Stimulated activated effector memory CD8-positive, alpha-beta T cell treated with anti-CD3 and anti-CD28 coated beads, Interleukin-12 subunit alpha, Interleukin-12 subunit beta, amount 100 ng/mL, for 72 hours (primary cell): ENCODE data around the gene PIK3CD.
A peak's percentile ranks its signal among the peaks of the same experiment; 100 is the strongest.

ENCODE experiments used
- ATAC-seq: fragments of 150-1000 bp; cut with Tn5 transposase; 2 replicates; pipeline ENCODE4 v1.10.0; 2021
- DNase-seq, 2 donors: peaks; one replicate each; pipeline ENCODE4 v3.0.0; 2021 to 2022; ENCODE audit warnings: low spot score in 2 of 2
- H3K27ac Mint-ChIP-seq: one replicate; pipeline ENCODE4 v1.8.0; 2022; ENCODE audit warnings: mild to moderate bottlenecking, mixed read lengths
- H3K36me3 Mint-ChIP-seq: one replicate; pipeline ENCODE4 v1.8.0; 2022; ENCODE audit warnings: mild to moderate bottlenecking, mixed read lengths
- H3K4me1 Mint-ChIP-seq: one replicate; pipeline ENCODE4 v1.8.0; 2022; ENCODE audit warnings: mixed read lengths
- H3K4me3 Mint-ChIP-seq: one replicate; pipeline ENCODE4 v1.8.0; 2022; ENCODE audit warnings: mild to moderate bottlenecking, mixed read lengths
- H3K9me3 Mint-ChIP-seq: one replicate; pipeline ENCODE4 v1.8.0; 2022; ENCODE audit warnings: mixed read lengths

PIK3CD gene

DNA sequence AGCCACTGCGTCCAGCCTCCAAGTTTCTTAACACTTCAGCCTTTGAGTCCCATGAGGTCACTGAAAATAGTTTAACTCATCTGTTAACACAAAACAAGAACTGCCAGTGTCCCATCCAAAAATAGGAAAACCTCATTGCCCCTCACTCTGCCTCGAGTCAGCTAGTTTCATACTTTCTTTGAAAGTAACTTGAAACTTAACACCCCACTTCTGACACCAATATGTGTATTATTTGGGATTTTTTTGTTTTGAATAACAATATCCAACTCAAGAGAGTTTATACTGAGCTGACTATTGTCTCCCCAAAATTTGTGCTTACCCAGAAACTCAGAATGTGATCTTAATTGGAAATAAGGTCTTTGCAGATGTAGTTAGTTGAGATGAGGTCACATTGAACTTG lies 16.9 kb upstream of the PIK3CD start:
- no peak for ATAC-seq
- Mint-ChIP-seq H3K4me3 (no peak overlapping the region), H3K36me3 (peaks cover 80% of the 10 kb centered on the region)

DNA sequence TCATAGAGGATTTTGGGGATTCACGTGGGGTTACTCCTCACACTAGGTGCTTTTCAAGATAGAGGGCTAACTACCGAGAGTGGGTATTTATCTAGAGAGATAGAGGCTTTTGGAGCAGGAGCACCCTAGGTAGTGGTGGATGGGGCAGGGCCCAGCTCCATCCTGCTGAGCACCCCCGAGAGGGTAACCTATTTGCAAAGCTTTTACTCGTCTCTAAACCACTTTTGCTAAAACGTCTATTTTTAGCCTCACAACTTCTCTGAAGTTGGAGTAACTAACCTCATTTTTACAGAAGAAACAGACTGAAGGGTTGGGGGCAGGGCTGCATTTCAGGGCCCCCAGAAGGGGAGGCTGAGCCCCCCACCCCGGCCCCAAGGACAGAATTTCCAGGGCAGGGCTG lies 12.3 kb upstream of the PIK3CD start:
- ATAC-seq, result no peak
- DNase-seq, result no peak
- H3K9me3 Mint-ChIP-seq, result no peaks in the 10 kb centered on the region
- peaks cover 68% of the 10 kb centered on the region for H3K4me1 Mint-ChIP-seq
- H3K4me3 Mint-ChIP-seq, result no peak overlapping the region
- H3K27ac Mint-ChIP-seq, result peak overlapping the region; percentile 4
- peaks cover 69% of the 10 kb centered on the region for H3K36me3 Mint-ChIP-seq

More for the DNA sequence above, 16.9 kb upstream of the PIK3CD start:
- no peak for DNase-seq
- H3K27ac Mint-ChIP-seq, result peak overlapping the region; percentile 20
- no peaks in the 10 kb centered on the region for H3K9me3 Mint-ChIP-seq
- peaks cover 60% of the 10 kb centered on the region for H3K4me1 Mint-ChIP-seq

DNA sequence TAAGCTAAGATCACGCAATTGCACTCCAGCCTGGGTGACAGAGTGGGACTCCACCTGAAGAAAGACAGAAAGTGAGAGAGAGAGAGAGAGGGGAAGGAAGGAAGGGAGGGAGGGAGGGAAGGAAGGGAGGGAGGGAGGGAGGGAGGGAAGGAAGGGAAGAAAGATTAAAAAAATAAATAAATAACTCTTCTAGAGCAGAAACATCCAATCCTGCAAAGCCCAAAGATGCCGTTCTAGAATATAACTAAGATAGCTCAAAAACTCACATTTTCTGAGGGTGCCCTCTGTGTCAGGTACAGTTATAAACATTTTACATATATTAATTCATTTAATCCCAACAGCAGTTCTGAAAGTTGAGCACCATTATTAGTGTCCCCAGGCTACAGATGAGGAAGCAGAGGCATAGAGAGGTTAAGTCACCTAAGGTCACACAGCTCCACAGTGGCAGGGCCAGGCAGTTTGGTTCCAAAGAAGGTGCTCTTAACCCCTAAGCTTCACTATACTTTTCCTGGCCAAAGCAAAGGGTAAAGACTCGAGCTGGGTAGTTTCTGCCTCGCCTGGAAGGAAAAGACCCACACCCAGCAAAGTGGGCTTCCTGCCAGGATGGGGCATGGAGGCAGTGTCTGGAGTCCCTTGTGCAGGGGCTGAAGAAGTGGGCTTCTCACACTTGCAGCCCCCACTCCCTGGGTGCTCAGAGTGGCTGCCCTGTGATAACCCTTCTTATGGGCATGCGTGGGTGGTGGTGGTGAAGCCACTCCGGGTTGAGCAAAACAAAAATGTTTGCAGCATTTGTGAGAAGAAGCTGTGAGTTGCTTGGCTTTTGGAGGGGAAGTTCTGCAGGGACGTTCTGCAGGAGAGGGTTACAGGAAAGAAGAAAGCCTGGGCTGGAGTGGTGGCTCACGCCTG lies 7.9 kb upstream of the PIK3CD start:
- Mint-ChIP-seq H3K4me1 (peaks cover 52% of the 10 kb centered on the region), H3K36me3 (peaks cover 35% of the 10 kb centered on the region), H3K27ac (peak overlapping the region; percentile 87), H3K4me3 (peak overlapping the region; percentile 50), H3K9me3 (no peaks in the 10 kb centered on the region)
- DNase-seq (peak in 1 of 2 donors; percentile 58), ATAC-seq (peak; percentile 73)

DNA sequence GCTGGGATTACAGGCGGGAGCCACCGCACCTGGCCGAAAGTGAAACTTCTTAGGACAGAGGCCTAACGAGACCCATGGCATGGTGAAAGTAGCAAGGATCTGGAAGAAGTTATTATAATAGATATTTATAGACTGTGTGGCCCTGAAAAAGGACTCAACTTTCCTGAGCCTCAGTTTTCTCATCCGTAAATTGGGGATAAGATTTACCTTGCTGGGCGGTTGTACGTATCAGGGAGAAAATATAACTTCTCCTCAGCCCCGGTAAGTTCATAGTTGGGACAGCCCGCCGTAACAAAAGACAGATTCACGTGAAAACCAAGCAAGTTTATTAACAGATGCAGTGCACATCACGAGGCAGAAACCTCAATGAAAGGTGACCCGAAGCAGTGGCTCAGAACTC lies 5.5 kb upstream of the PIK3CD start:
- peak overlapping the region; percentile 37 for H3K27ac Mint-ChIP-seq
- DNase-seq (no peak), ATAC-seq (no peak)
- no peaks in the 10 kb centered on the region for H3K9me3 Mint-ChIP-seq
- H3K4me3 Mint-ChIP-seq, result no peak overlapping the region
- H3K36me3 Mint-ChIP-seq, result peaks cover 14% of the 10 kb centered on the region
- peaks cover 46% of the 10 kb centered on the region for H3K4me1 Mint-ChIP-seq

DNA sequence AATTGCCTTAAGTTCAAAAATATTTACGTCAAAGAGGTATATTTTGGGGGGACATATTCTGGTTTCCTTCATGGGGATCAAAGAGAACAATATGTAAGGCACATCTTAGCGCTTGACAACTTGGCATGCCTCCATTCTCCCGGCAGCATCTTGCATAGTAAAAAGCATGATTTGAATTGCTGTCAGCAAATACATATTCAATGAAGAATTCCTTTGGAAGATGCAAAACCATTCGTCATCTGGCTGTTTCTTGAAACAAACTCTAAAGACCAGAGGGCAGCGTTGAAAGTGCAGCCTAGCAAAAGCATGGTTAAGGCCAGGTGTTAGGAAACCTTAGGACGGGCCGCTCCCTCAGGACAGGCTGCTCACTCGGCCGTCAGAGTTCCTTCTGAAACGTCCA lies 3.4 kb upstream of the PIK3CD start:
- DNase-seq (no peak), ATAC-seq (no peak)
- Mint-ChIP-seq H3K4me3 (no peak overlapping the region), H3K9me3 (no peaks in the 10 kb centered on the region), H3K27ac (no peak overlapping the region), H3K4me1 (peaks cover 38% of the 10 kb centered on the region), H3K36me3 (peaks cover 23% of the 10 kb centered on the region)

DNA sequence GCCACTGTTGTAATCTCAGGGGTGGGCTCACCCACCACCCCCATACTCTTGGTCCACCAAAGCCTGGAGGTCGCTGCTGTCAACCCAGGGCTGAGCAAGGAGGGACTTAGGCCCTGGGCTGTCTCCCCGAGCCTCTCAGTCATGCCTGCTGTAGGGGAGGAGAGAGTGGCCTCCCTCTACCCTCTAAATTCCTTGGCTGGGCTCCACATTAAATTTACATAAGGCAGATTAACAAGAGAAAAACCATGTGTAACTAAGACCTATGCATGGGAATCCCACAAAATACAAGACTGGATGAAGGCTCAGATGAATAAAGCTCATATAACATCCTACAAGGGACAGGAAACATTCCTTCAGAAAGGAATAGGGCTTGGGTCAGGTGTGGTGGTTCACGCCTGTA lies 1.8 kb upstream of the PIK3CD start:
- H3K9me3 Mint-ChIP-seq, result no peaks in the 10 kb centered on the region
- H3K36me3 Mint-ChIP-seq, result peaks cover 33% of the 10 kb centered on the region
- DNase-seq, result no peak
- no peak for ATAC-seq
- peak overlapping the region; percentile 76 for H3K27ac Mint-ChIP-seq
- peak overlapping the region; percentile 97 for H3K4me3 Mint-ChIP-seq
- H3K4me1 Mint-ChIP-seq, result peaks cover 36% of the 10 kb centered on the region

DNA sequence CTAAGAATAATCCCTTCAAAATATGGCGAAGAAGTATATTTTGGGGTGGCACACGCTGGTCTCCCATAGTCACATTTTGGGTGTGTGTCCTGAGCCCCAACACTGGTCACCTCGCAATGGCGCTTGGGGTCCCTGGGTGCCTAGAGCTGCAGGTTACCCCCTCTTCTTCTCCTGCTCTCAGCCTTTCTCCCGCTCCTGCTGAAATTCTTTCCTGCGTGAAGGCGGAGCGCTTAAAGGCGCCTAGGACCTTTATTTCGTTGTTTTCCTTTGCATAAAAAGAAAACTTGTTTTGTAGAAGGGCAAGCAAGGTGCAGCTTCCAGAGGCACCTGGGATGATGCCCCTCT lies 339 bp upstream of the PIK3CD start:
- Mint-ChIP-seq H3K36me3 (peaks cover 47% of the 10 kb centered on the region), H3K27ac (peak overlapping the region; percentile 94), H3K4me1 (peaks cover 49% of the 10 kb centered on the region), H3K4me3 (peak overlapping the region; percentile 97), H3K9me3 (no peaks in the 10 kb centered on the region)
- DNase-seq, result no peak
- no peak for ATAC-seq

DNA sequence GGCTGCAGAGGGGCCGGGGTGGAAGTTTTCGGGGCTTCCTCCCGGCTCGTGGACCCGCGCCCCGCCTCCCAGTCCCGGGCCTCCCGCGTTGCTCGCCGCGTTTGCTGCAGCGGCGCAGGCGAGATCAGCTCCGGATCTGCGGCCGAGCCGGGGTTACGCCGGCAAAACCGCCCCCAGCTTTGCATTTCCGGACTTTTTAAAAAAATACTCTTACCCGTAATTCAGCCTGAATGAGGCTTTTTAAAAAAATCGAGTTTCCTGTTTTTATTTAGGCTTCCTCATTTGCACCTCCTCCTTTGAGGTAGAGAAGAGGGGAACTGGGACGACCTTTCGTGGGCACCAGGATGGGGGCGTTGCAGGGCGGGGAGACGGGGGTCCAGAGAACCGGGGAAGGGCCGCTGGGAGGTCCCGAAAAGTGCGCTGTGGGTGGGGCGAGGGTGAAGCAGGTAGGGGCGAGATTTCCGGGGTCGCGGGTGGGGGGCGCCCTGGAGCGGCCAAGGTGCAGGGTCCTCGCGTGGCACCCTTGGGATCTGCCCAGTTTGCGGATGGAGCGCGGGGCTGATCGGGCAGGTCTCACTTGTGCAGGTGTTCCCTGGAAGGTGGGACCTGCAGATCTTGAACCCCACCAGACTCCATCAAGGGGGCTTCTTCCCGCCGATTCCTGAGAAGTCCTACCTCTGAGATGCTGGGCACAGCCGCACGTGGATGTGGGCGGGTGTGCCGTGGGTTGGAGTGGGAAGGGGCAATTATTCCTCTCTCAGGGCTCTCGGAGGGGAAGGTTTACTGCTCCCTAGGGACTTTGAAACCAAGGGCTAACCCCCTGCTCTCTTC lies 1.1 kb downstream of the PIK3CD start:
- DNase-seq, result peak; percentile 52 to 74
- ATAC-seq, result peak; percentile 31

DNA sequence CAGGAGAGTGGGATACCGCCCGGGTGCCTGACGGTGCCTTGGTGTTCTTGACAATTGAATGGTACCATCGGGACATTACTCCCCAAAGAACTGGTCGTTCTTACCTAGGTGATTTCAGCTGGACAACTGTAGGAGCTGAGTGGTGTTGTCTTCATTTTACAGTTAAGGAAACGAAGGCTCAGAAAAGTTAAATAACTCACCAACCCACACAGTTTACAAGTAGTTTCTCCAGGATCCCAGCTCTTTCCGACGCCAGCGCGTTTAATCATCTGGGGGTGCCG lies 1.6 kb downstream of the PIK3CD start:
- H3K27ac Mint-ChIP-seq, result peak overlapping the region; percentile 95
- peak overlapping the region; percentile 97 for H3K4me3 Mint-ChIP-seq
- peaks cover 66% of the 10 kb centered on the region for H3K36me3 Mint-ChIP-seq
- peaks cover 67% of the 10 kb centered on the region for H3K4me1 Mint-ChIP-seq
- DNase-seq (no peak), ATAC-seq (no peak)
- H3K9me3 Mint-ChIP-seq, result no peaks in the 10 kb centered on the region

More for the DNA sequence above, 1.1 kb downstream of the PIK3CD start:
- H3K9me3 Mint-ChIP-seq, result no peaks in the 10 kb centered on the region
- H3K4me1 Mint-ChIP-seq, result peaks cover 62% of the 10 kb centered on the region
- H3K36me3 Mint-ChIP-seq, result peaks cover 61% of the 10 kb centered on the region
- H3K4me3 Mint-ChIP-seq, result peak overlapping the region; percentile 97
- peak overlapping the region; percentile 95 for H3K27ac Mint-ChIP-seq

DNA sequence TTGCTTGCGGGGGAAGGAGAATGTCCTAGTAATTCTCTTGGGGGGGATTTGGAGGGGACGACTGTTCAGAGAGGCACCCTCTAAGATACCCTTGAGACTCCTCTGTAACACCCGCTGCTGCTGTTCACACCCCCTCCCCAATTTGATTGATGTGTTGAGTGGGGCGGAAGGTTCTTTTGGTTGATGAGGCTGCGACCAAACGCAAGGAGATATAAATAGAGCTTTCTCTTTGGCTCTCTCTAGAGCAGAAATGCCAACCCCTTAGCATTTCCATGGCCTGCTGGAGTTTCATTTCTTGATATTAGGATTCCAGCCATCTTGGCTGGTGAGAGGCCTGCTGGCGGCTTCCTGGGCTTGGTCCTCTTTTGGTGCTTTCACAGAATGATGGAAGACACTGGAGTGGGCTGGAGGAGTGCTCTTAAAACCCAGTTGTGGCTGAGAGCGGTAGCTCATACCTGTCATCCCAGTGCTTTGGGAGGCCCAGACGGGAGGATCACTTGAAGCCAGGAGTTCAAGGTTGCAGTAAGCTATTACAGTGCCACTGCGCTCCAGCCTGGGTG lies 2.0 kb downstream of the PIK3CD start:
- Mint-ChIP-seq H3K9me3 (no peaks in the 10 kb centered on the region), H3K27ac (peak overlapping the region; percentile 95), H3K36me3 (peaks cover 71% of the 10 kb centered on the region), H3K4me3 (peak overlapping the region; percentile 97), H3K4me1 (peaks cover 68% of the 10 kb centered on the region)
- ATAC-seq, result peak; percentile 1
- DNase-seq, result peak; percentile 11 to 72

DNA sequence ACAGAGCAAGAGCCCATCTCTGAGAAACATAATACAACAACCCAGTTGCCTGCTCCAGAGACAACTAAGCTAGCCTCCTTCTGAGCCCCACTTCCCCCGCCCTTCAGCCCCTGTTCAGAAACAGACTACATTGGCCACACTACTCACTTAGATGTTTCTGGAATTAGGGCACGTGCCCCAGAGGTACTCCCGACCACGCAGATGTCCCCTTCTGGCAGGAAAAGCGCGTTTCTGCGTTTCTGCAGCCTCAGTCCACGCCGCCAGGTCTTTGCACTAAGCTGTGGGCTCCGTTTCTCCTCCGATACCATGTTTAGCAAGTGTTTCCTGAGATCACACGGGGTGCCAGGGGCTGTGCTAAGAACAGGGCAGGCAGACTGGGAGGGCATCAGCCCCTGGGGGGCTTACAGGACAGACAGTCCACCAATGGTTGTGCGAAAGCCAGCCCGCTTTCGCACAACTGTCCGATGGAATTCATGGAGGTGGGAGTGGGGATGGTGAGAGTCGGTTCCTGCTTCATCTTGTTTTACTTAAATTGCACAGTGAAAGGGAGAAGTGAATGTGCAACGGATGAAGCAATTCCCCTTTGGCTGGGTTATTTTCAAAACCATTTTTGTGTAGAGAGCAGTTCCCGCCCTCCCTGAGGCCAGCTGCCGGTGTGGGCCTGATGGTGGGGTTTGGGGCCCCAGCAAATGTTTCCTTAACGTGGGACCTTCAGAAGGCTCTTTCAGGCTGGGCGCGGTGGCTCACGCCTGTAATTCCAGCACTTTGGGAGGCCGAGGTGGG lies 2.7 kb downstream of the PIK3CD start:
- peaks cover 70% of the 10 kb centered on the region for H3K4me1 Mint-ChIP-seq

DNA sequence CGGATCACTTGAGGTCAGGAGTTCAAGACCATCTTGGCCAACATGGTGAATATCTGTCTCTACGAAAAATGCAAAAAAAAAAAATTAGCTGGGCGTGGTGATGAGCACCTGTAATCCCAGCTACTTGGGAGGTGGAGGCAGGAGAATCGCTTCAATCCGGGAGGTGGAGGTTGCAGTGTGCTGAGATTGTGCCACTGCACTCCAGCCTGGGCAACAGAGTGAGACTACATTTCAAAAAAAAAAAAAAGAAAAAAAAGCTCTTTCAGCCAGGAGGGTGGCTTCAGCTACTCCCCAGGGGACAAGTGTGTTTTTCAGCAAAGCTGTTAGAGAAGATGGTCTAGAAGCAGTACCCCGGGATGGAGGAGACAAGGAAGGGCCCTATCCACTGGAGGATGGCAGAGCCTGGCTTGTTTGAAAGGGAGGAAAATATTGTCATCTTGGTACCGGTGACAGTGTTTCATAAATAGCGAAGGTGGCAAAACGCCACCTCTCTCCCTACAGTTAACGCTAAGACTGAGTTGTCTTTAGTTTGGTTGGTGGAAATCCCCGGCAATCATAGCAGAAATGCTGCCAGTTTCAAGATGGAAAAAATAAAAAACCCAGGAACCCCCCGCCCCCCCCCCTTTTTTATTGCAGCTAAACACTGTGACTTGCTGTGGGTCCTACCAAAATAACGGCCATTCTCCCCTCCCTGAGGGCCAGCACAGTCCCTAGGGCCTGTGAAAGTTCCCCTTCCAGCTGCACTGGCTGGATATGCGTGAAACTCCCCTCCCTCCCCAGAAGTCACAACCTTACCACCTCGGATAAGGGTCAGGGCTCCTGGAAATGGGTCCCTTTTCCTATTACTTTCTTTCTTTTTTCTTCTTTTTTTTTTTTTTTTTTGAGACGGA lies 3.5 kb downstream of the PIK3CD start:
- peaks cover 83% of the 10 kb centered on the region for H3K36me3 Mint-ChIP-seq
- peaks cover 72% of the 10 kb centered on the region for H3K4me1 Mint-ChIP-seq
- peak overlapping the region; percentile 97 for H3K4me3 Mint-ChIP-seq
- ATAC-seq (peak; percentile 75), DNase-seq (peak; percentile 30 to 81)
- H3K27ac Mint-ChIP-seq, result peak overlapping the region; percentile 95
- H3K9me3 Mint-ChIP-seq, result no peaks in the 10 kb centered on the region

More for the DNA sequence above, 2.7 kb downstream of the PIK3CD start:
- DNase-seq (peak in 1 of 2 donors; percentile 75), ATAC-seq (peak; percentile 22)
- Mint-ChIP-seq H3K4me3 (peak overlapping the region; percentile 97), H3K36me3 (peaks cover 74% of the 10 kb centered on the region), H3K27ac (peak overlapping the region; percentile 95), H3K9me3 (no peaks in the 10 kb centered on the region)

DNA sequence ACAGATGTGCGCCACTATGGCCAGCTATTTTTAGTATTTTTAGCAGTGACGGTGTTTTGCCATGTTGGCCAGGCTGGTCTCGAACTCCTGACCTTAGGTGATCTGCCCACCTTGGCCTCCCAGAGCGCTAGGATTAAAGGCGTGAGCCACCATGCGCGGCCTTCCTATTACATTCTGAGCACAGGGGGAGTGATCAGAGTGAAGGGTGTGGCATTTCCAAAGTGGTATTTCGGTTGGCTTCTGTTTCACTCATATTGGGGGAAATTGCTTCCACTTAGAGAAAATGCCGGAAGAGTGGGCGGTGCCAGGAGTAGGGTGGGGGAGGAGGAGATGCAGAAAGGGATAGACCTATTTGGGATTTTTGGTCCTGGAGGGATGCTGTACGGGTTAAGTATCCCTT lies 4.3 kb downstream of the PIK3CD start:
- H3K4me1 Mint-ChIP-seq, result peaks cover 72% of the 10 kb centered on the region
- peak overlapping the region; percentile 95 for H3K27ac Mint-ChIP-seq
- H3K36me3 Mint-ChIP-seq, result peaks cover 90% of the 10 kb centered on the region
- peak overlapping the region; percentile 97 for H3K4me3 Mint-ChIP-seq
- H3K9me3 Mint-ChIP-seq, result no peaks in the 10 kb centered on the region
- DNase-seq, result no peak
- ATAC-seq, result no peak

DNA sequence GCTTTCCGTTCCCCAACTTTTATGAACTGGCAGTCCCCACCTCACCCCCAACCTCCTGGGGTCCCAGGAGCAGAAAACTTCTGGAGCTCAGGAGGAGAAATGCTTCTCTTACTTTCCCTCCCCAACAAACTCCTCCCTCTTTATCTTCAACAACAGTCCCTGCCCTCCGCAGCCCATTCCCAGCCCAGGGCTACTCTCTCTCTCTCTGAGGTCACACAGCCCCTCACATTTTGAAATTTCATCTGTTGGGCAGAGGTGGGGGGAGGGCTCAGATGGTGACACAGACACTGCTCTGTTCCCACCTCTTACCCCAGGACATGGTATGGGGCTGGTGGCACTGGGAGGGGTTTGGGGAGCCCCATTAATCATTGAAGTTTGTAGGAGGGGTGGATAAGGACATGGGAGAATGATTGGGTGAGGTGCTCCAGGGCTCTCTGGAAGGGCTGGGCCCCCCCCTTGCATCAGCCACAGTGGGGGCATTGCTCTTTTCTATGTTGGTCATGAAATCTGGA lies 6.0 kb downstream of the PIK3CD start:
- no peaks in the 10 kb centered on the region for H3K9me3 Mint-ChIP-seq
- H3K4me1 Mint-ChIP-seq, result peaks cover 77% of the 10 kb centered on the region
- peak overlapping the region; percentile 91 for H3K27ac Mint-ChIP-seq
- peaks cover 97% of the 10 kb centered on the region for H3K36me3 Mint-ChIP-seq
- DNase-seq (no peak), ATAC-seq (no peak)
- peak overlapping the region; percentile 97 for H3K4me3 Mint-ChIP-seq
